Measurements from ENCODE around the gene SSH2.

SSH2 gene

GRCh38 chr17:29835435-29836351 lies 94.3 kb downstream of the SSH2 start:
- Histone ChIP-seq H4K8ac (ENCODE audit: low read depth, low read length) (no peak overlapping the region), H2BK120ac (ENCODE audit: low read depth, low read length) (no peak overlapping the region), H3K9ac (ENCODE audit: low read depth, low read length, poor library complexity) (no peak overlapping the region), H3K27ac (replicated peaks; ENCODE audit: low read length) (no peak overlapping the region), H2BK15ac (ENCODE audit: low read length) (no peak overlapping the region), H4K91ac (ENCODE audit: low read depth, low read length, poor library complexity) (no peak overlapping the region), H3K79me1 (ENCODE audit: low read depth, low read length) (peaks cover 5% of the 10 kb centered on the region), H2BK12ac (ENCODE audit: low read length) (no peak overlapping the region), H3K4me1 (ENCODE audit: control insufficient read depth in 2 of 2, insufficient read depth in 1 of 2, low read depth in 1 of 2, low read length in 2 of 2) (peaks cover 6 to 8% of the 10 kb centered on the region in 2 donors), H2AK5ac (ENCODE audit: low read depth, low read length) (no peak overlapping the region), H3K27me3 (ENCODE audit: control insufficient read depth in 3 of 3, insufficient read depth in 3 of 3, low read depth in 1 of 3, low read length in 3 of 3) (no peaks in the 10 kb centered on the region), H3K9me3 (replicated peaks in 1 of 2; ENCODE audit: control insufficient read depth in 2 of 2, insufficient read depth in 1 of 2, low read depth in 1 of 2, low read length in 2 of 2) (no peaks in the 10 kb centered on the region), H2AFZ (ENCODE audit: low read length) (no peak overlapping the region), H3K4ac (ENCODE audit: low read length) (no peak overlapping the region), H3K4me2 (ENCODE audit: insufficient read depth, low read length, poor library complexity, severe bottlenecking) (no peak overlapping the region), H3K36me3 (replicated peaks in 1 of 2; ENCODE audit: control insufficient read depth in 2 of 2, insufficient read depth in 2 of 2, low read length in 2 of 2) (no peaks in the 10 kb centered on the region), H2BK5ac (ENCODE audit: low read length) (no peak overlapping the region), H3K4me3 (ENCODE audit: low read length in 2 of 2) (no peak overlapping the region), H3K18ac (ENCODE audit: low read length) (no peak overlapping the region), H3K23ac (ENCODE audit: low read depth, low read length, poor library complexity) (no peak overlapping the region), H3K14ac (ENCODE audit: low read length) (no peak overlapping the region)
- no CpG with 5 or more reads among the region's 10 CpGs for WGBS, 2 donors (ENCODE audit: extremely low coverage in 2 of 2, insufficient read length in 2 of 2, insufficient replicate concordance in 1 of 2)
- DNase-seq (ENCODE audit: low spot score): no peak

GRCh38 chr17:29833801-29834200 lies 96.2 kb downstream of the SSH2 start:
- no peak overlapping the region for H2BK5ac ChIP-seq (ENCODE audit: low read length)
- H3K9me3 ChIP-seq (replicated peaks in 1 of 2; ENCODE audit: control insufficient read depth in 2 of 2, insufficient read depth in 1 of 2, low read depth in 1 of 2, low read length in 2 of 2): no peaks in the 10 kb centered on the region
- H3K27ac ChIP-seq (replicated peaks; ENCODE audit: low read length): no peak overlapping the region
- peaks cover 5% of the 10 kb centered on the region for H3K79me1 ChIP-seq (ENCODE audit: low read depth, low read length)
- no peak overlapping the region for H3K4ac ChIP-seq (ENCODE audit: low read length)
- no peak overlapping the region for H2BK15ac ChIP-seq (ENCODE audit: low read length)
- H2BK120ac ChIP-seq (ENCODE audit: low read depth, low read length): no peak overlapping the region
- H4K8ac ChIP-seq (ENCODE audit: low read depth, low read length): no peak overlapping the region
- H3K18ac ChIP-seq (ENCODE audit: low read length): no peak overlapping the region
- H3K4me1 ChIP-seq (ENCODE audit: control insufficient read depth in 2 of 2, insufficient read depth in 1 of 2, low read depth in 1 of 2, low read length in 2 of 2): peaks cover 1 to 6% of the 10 kb centered on the region in 2 donors
- no peak overlapping the region for H3K9ac ChIP-seq (ENCODE audit: low read depth, low read length, poor library complexity)
- H3K14ac ChIP-seq (ENCODE audit: low read length): no peak overlapping the region
- no peak overlapping the region for H2BK12ac ChIP-seq (ENCODE audit: low read length)
- no peak overlapping the region for H2AK5ac ChIP-seq (ENCODE audit: low read depth, low read length)
- no peaks in the 10 kb centered on the region for H3K36me3 ChIP-seq (replicated peaks in 1 of 2; ENCODE audit: control insufficient read depth in 2 of 2, insufficient read depth in 2 of 2, low read length in 2 of 2)
- H4K91ac ChIP-seq (ENCODE audit: low read depth, low read length, poor library complexity): no peak overlapping the region
- DNase-seq (ENCODE audit: low spot score): no peak
- H3K4me3 ChIP-seq (ENCODE audit: low read length in 2 of 2): no peak overlapping the region
- no peak overlapping the region for H3K4me2 ChIP-seq (ENCODE audit: insufficient read depth, low read length, poor library complexity, severe bottlenecking)
- no peak overlapping the region for H2AFZ ChIP-seq (ENCODE audit: low read length)
- WGBS, 2 donors (ENCODE audit: extremely low coverage in 2 of 2, insufficient read length in 2 of 2, insufficient replicate concordance in 1 of 2): no CpG with 5 or more reads among the region's 1 CpG
- no peaks in the 10 kb centered on the region for H3K27me3 ChIP-seq (ENCODE audit: control insufficient read depth in 3 of 3, insufficient read depth in 3 of 3, low read depth in 1 of 3, low read length in 3 of 3)
- no peak overlapping the region for H3K23ac ChIP-seq (ENCODE audit: low read depth, low read length, poor library complexity)

- H2BK15ac ChIP-seq (ENCODE audit: low read length): no peak overlapping the region
- no peak overlapping the region for H3K4ac ChIP-seq (ENCODE audit: low read length)
- no peak overlapping the region for H3K18ac ChIP-seq (ENCODE audit: low read length)
- H3K4me2 ChIP-seq (ENCODE audit: insufficient read depth, low read length, poor library complexity, severe bottlenecking): no peak overlapping the region
- no peaks in the 10 kb centered on the region for H3K27me3 ChIP-seq (ENCODE audit: control insufficient read depth in 3 of 3, insufficient read depth in 3 of 3, low read depth in 1 of 3, low read length in 3 of 3)
- H3K4me1 ChIP-seq (ENCODE audit: control insufficient read depth in 2 of 2, insufficient read depth in 1 of 2, low read depth in 1 of 2, low read length in 2 of 2): peaks cover 2 to 7% of the 10 kb centered on the region in 2 donors
- no peak overlapping the region for H3K27ac ChIP-seq (replicated peaks; ENCODE audit: low read length)
- no peak overlapping the region for H3K14ac ChIP-seq (ENCODE audit: low read length)
- H3K4me3 ChIP-seq (ENCODE audit: low read length in 2 of 2): no peak overlapping the region
- H3K36me3 ChIP-seq (replicated peaks in 1 of 2; ENCODE audit: control insufficient read depth in 2 of 2, insufficient read depth in 2 of 2, low read length in 2 of 2): no peaks in the 10 kb centered on the region
- H2AK5ac ChIP-seq (ENCODE audit: low read depth, low read length): no peak overlapping the region
- H2BK120ac ChIP-seq (ENCODE audit: low read depth, low read length): no peak overlapping the region
- no peak overlapping the region for H2BK12ac ChIP-seq (ENCODE audit: low read length)
- no peak overlapping the region for H4K8ac ChIP-seq (ENCODE audit: low read depth, low read length)
- no peak overlapping the region for H3K23ac ChIP-seq (ENCODE audit: low read depth, low read length, poor library complexity)
- no peak overlapping the region for H4K91ac ChIP-seq (ENCODE audit: low read depth, low read length, poor library complexity)
- no peaks in the 10 kb centered on the region for H3K79me1 ChIP-seq (ENCODE audit: low read depth, low read length)
- WGBS, 2 donors (ENCODE audit: extremely low coverage in 2 of 2, insufficient read length in 2 of 2, insufficient replicate concordance in 1 of 2): no CpG with 5 or more reads among the region's 3 CpGs
- no peak for DNase-seq (ENCODE audit: low spot score)
- no peak overlapping the region for H2BK5ac ChIP-seq (ENCODE audit: low read length)
- H3K9me3 ChIP-seq (replicated peaks in 1 of 2; ENCODE audit: control insufficient read depth in 2 of 2, insufficient read depth in 1 of 2, low read depth in 1 of 2, low read length in 2 of 2): no peaks in the 10 kb centered on the region
- no peak overlapping the region for H2AFZ ChIP-seq (ENCODE audit: low read length)
- no peak overlapping the region for H3K9ac ChIP-seq (ENCODE audit: low read depth, low read length, poor library complexity)
These were observed 101.2 kb downstream of the SSH2 start for GRCh38 chr17:29828676-29829284.

- no peaks in the 10 kb centered on the region for H3K36me3 ChIP-seq (replicated peaks in 1 of 2; ENCODE audit: control insufficient read depth in 2 of 2, insufficient read depth in 2 of 2, low read length in 2 of 2)
- H3K27ac ChIP-seq (replicated peaks; ENCODE audit: low read length): no peak overlapping the region
- no peak overlapping the region for H3K14ac ChIP-seq (ENCODE audit: low read length)
- H3K4me3 ChIP-seq (ENCODE audit: low read length in 2 of 2): no peak overlapping the region
- no peak overlapping the region for H3K4ac ChIP-seq (ENCODE audit: low read length)
- H3K4me2 ChIP-seq (ENCODE audit: insufficient read depth, low read length, poor library complexity, severe bottlenecking): no peak overlapping the region
- peaks cover 3% of the 10 kb centered on the region for H3K79me1 ChIP-seq (ENCODE audit: low read depth, low read length)
- H3K9ac ChIP-seq (ENCODE audit: low read depth, low read length, poor library complexity): no peak overlapping the region
- no peak overlapping the region for H2AFZ ChIP-seq (ENCODE audit: low read length)
- no peak overlapping the region for H4K91ac ChIP-seq (ENCODE audit: low read depth, low read length, poor library complexity)
- H2AK5ac ChIP-seq (ENCODE audit: low read depth, low read length): no peak overlapping the region
- no peak overlapping the region for H2BK15ac ChIP-seq (ENCODE audit: low read length)
- H4K8ac ChIP-seq (ENCODE audit: low read depth, low read length): no peak overlapping the region
- no peaks in the 10 kb centered on the region for H3K9me3 ChIP-seq (replicated peaks in 1 of 2; ENCODE audit: control insufficient read depth in 2 of 2, insufficient read depth in 1 of 2, low read depth in 1 of 2, low read length in 2 of 2)
- H3K4me1 ChIP-seq (ENCODE audit: control insufficient read depth in 2 of 2, insufficient read depth in 1 of 2, low read depth in 1 of 2, low read length in 2 of 2): peaks cover 2 to 7% of the 10 kb centered on the region in 2 donors
- H2BK5ac ChIP-seq (ENCODE audit: low read length): no peak overlapping the region
- no peak overlapping the region for H3K23ac ChIP-seq (ENCODE audit: low read depth, low read length, poor library complexity)
- no peaks in the 10 kb centered on the region for H3K27me3 ChIP-seq (ENCODE audit: control insufficient read depth in 3 of 3, insufficient read depth in 3 of 3, low read depth in 1 of 3, low read length in 3 of 3)
- H2BK12ac ChIP-seq (ENCODE audit: low read length): no peak overlapping the region
- DNase-seq (ENCODE audit: low spot score): no peak
- H3K18ac ChIP-seq (ENCODE audit: low read length): no peak overlapping the region
- no peak overlapping the region for H2BK120ac ChIP-seq (ENCODE audit: low read depth, low read length)
These were observed 102.8 kb downstream of the SSH2 start for GRCh38 chr17:29827179-29827578.
